Gastrocnemius medialis (tissue), 4 donors: ENCODE data around the gene GDA. TPM values are rescaled to one million over a fixed set of nuclear protein-coding genes. Genes with fewer than 3 reads are reported as not detected.
A peak's percentile ranks its signal among the peaks of the same experiment; 100 is the strongest.

Experiments used
- ATAC-seq, 2 donors: fragments of 150-250 bp; one replicate each; pipeline ENCODE4 v1.9.1; 2016
- DNase-seq, 2 donors: peaks; one replicate each; pipeline ENCODE4 v3.0.0-alpha.2; 2019
- H3K27ac ChIP-seq, 4 donors: fragments of 200-600 bp; sonication (generic); 1 replicate in 1 of 4; 2 replicates in 3 of 4; pipeline ENCODE4 v1.5.1; 2016 to 2018; ENCODE audit warnings: mild to moderate bottlenecking in 2 of 4, moderate library complexity in 1 of 4
- H3K27me3 ChIP-seq, 3 donors: fragments of 200-600 bp; sonication (generic) in 2 of 3; 1 replicate in 1 of 3; 2 replicates in 2 of 3; pipeline versions ENCODE4 v1.5.1 to v1.6.0; 2016 to 2019; ENCODE audit warnings: mild to moderate bottlenecking in 1 of 3, moderate library complexity in 1 of 3
- H3K36me3 ChIP-seq, 2 donors: fragments of 200-600 bp; sonication (generic) in 1 of 2; one replicate each; pipeline ENCODE4 v1.5.1; 2017 to 2018
- H3K4me1 ChIP-seq, 2 donors: fragments of 200-600 bp; sonication (generic) in 1 of 2; one replicate each; pipeline ENCODE4 v1.5.1; 2016 to 2017; ENCODE audit warnings: mild to moderate bottlenecking in 2 of 2
- H3K4me3 ChIP-seq, 4 donors: fragments of 200-600 bp; sonication (generic) in 3 of 4; 1 replicate in 1 of 4; 2 replicates in 3 of 4; pipeline ENCODE4 v1.5.1; 2016 to 2019; ENCODE audit warnings: mild to moderate bottlenecking in 2 of 4
- H3K9me3 ChIP-seq, 3 donors: fragments of 200-600 bp; sonication (generic) in 2 of 3; 1 replicate in 1 of 3; 2 replicates in 2 of 3; pipeline ENCODE4 v1.5.1; 2016 to 2019
- CTCF ChIP-seq, 5 experiments: fragments of 450-650 bp in 3 of 5; fragments of 200-600 bp in 2 of 5; sonication (generic) in 2 of 5; IDR thresholded peaks in 4 of 5; conservative IDR thresholded peaks in 1 of 5; 1 replicate in 4 of 5; 2 replicates in 1 of 5; pipeline ENCODE4 v1.5.1; 2016 to 2019; ENCODE audit warnings: antibody characterized with exemption in 5 of 5, mild to moderate bottlenecking in 3 of 5, moderate library complexity in 3 of 5
- POLR2A ChIP-seq, 2 donors: fragments of 450-650 bp; IDR thresholded peaks; one replicate each; pipeline ENCODE4 v1.6.1; 2017; ENCODE audit warnings: antibody characterized with exemption in 2 of 2, mild to moderate bottlenecking in 2 of 2, moderate library complexity in 2 of 2
- in situ Hi-C, 4 donors: fragments of 200-750 bp; cut with MboI; loops; one replicate each; pipeline versions ENCODE4 v1.15.0 to v1.8.0; 2017; ENCODE audit warnings: low sequenced_read_pairs in 4 of 4
- intact Hi-C: fragments of 100-400 bp; cut with DNase I; formaldehyde crosslinking; loops from one replicate; pipeline ENCODE4 v1.15.1; 2023; ENCODE audit warnings: low total_unique reads
- total RNA-seq, 4 donors: library from RNA; depleted of rRNA; stranded (reverse); fragments of >200 nt; gene quantifications; one replicate each; pipeline versions ENCODE4 v1.1.0 to v1.2.3, GENCODE V29; 2016

The GDA gene
- total RNA-seq, 4 donors from 2014 or later, result 0.62 to 2.5 (median 0.82) TPM; not detected in 1

- Histone ChIP-seq H3K36me3 (no peaks in the 10 kb centered on the region), H3K9me3 (no peaks in the 10 kb centered on the region), H3K27ac (no peak overlapping the region), H3K4me1 (peaks cover 4 to 6% of the 10 kb centered on the region in 2 donors), H3K4me3 (no peak overlapping the region), H3K27me3 (no peaks in the 10 kb centered on the region)
- intact Hi-C loops (no loop called here), in situ Hi-C loops (no loop called here)
- ATAC-seq (no peak), DNase-seq (no peak)
- TF ChIP-seq CTCF (IDR thresholded peaks at IDR 0.05 in 4 of 5, conservative IDR thresholded peaks at IDR 0.05 in 1 of 5) (no peak), POLR2A (IDR thresholded peaks at IDR 0.05) (no peak)
These were observed 4.3 kb upstream of the GDA start for GRCh38 chr9:72144756-72145492.

DNA sequence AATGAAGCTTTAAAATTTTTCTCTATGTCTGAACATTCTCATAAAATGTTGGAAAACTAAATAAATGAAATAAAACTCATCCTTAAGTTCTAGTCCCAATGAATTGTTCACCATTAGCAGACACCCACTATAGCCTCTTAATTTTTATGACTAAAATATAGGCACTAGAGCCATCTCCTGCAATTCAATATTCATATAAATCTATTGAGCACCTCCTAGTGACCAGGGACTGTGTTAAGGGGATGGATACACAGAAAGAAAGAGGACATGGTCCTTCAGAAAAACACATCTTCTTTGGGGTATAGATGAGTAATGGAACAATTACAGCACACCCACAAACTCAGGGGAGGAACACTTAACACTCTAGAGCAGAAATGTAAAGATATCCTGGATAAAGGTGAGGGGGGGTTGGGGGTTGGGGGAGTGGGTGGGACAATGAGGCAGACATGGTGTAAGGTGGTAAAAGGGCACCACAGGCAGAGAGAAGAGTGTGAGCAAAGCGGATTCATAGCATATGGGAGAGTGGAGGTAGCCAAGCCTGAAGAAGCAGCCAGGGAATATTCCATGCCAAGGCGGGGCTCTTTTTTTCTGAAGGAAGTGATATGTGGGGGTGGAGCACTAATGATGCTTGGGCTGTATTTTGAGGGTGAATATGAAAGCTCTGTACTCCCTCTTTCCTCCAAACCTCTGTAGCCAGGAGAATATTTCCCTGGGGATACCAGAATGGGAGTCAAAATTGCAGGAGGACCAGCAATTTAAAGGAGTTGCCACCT lies 3.3 kb upstream of the GDA start:
- in situ Hi-C loops, result no loop called here

GRCh38 chr9:72147676-72148075 lies 1.6 kb upstream of the GDA start:
- Histone ChIP-seq H3K4me1 (peaks cover 4 to 6% of the 10 kb centered on the region in 2 donors), H3K27me3 (no peaks in the 10 kb centered on the region), H3K4me3 (no peak overlapping the region), H3K36me3 (no peaks in the 10 kb centered on the region), H3K27ac (no peak overlapping the region), H3K9me3 (no peaks in the 10 kb centered on the region)
- DNase-seq (no peak), ATAC-seq (no peak)
- TF ChIP-seq CTCF (IDR thresholded peaks at IDR 0.05 in 4 of 5, conservative IDR thresholded peaks at IDR 0.05 in 1 of 5) (no peak), POLR2A (IDR thresholded peaks at IDR 0.05) (no peak)
- in situ Hi-C loops, result no loop called here
- intact Hi-C loops, result no loop called here

More for the DNA sequence above, 3.3 kb upstream of the GDA start:
- intact Hi-C loops, result no loop called here
- H3K27ac ChIP-seq, result no peak overlapping the region
- ATAC-seq (no peak), DNase-seq (no peak)
- TF ChIP-seq POLR2A (IDR thresholded peaks at IDR 0.05) (no peak), CTCF (IDR thresholded peaks at IDR 0.05 in 4 of 5, conservative IDR thresholded peaks at IDR 0.05 in 1 of 5) (no peak)
- H3K4me1 ChIP-seq, result peaks cover 4 to 6% of the 10 kb centered on the region in 2 donors
- no peak overlapping the region for H3K4me3 ChIP-seq
- no peaks in the 10 kb centered on the region for H3K27me3 ChIP-seq
- H3K9me3 ChIP-seq, result no peaks in the 10 kb centered on the region
- H3K36me3 ChIP-seq, result no peaks in the 10 kb centered on the region

GRCh38 chr9:72150127-72150526 lies 887 bp downstream of the GDA start:
- no peak for DNase-seq
- TF ChIP-seq CTCF (IDR thresholded peaks at IDR 0.05 in 4 of 5, conservative IDR thresholded peaks at IDR 0.05 in 1 of 5), result no peak
- TF ChIP-seq POLR2A (IDR thresholded peaks at IDR 0.05), result no peak
- H3K27ac ChIP-seq, result no peak overlapping the region
- peak overlapping the region in 3 of 4 donors; percentile 41 to 49 (median 43) for H3K4me3 ChIP-seq
- intact Hi-C loops (no loop called here), in situ Hi-C loops (loop anchor here in 1 of 4 donors (25.0 kb wide), 1 partner anchor 88 kb away; the partner anchor contains the start of gene C9orf57)
- no peaks in the 10 kb centered on the region for H3K36me3 ChIP-seq
- peaks cover 4 to 6% of the 10 kb centered on the region in 2 donors for H3K4me1 ChIP-seq
- H3K9me3 ChIP-seq, result no peaks in the 10 kb centered on the region
- no peak for ATAC-seq
- H3K27me3 ChIP-seq, result no peaks in the 10 kb centered on the region
